Bone marrow (tissue), 2 donors: ENCODE results near the gene AP2B1.
A peak's percentile ranks its signal among the peaks of the same experiment; 100 is the strongest.
"Not testable (repeated sequence)": the region's sequence is repeated elsewhere in the genome, so short reads cannot be mapped to it uniquely, and the experiment has no call there.

ENCODE experiments used
- DNase-seq, 2 donors: peaks; one replicate each; lab custom pipeline; 2025; lab: John Stamatoyannopoulos, UW

Gene AP2B1

GRCh38 chr17:35748979-35749378, 161.9 kb downstream of the AP2B1 start:
- DNase-seq = no peak

- no peak for DNase-seq
Observed at GRCh38 chr17:35749560-35750412, 162.7 kb downstream of the AP2B1 start.

DNA sequence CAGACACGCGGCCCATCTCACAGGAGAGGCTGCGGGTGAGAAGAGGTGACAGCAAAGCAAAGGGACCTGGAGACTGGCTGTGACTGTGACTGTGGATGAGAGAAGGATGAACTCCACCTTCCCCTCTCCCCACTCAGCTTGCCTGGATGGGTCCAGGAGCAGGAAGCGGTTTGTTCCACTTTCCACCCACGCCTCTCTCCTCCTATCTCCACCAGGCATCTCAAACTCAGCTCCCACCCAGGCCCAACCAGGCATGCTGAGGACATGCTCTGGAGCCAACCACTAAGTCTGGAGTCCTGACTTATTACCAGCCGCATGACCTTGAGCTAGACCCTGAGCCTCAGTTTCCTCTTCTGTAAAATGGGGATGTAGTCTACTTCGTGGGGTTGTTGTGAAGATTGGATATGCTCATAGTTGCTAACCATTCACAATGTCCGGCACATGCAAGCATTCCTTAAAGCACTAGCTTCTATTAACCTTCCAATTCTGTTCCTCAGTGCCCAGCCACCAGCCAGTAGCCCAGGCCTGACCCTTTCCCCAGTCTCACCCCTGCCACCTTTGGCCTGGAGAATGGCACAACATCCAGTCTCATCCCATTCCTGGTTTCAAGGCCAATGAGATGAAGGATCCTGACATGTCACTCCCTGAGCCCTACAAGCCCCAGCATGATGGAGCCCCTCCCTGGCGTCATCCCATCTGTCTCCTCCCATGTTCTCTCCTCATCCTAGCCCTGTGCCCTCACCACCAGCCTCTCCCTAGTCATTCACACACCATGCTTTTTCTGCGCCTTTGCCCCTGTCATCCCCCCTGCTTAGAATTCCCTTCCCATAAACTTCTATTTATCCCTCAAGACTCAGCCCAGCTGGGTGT, 163.6 kb downstream of the AP2B1 start:
- DNase-seq = no peak

DNA sequence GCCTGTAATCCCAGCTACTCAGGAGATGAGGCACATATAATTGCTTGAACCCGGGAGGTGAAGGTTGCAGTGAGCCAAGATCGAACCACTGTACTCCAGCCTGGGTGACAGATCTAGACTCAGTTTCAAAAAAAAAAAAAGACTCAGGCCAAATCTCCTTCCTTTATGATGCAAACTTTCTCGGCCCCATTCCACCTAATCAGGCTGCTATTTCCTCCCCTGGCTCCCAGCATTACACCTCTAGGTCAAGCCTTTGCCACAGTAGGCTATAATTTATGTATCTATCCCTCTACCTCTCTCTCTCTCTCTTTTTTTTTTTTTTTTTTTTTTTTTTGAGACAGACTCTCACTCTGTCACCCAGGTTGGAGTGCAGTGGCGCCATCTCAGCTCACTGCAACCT, 164.4 kb downstream of the AP2B1 start:
- DNase-seq = not testable (repeated sequence)

GRCh38 chr17:35752471-35752870, 165.3 kb downstream of the AP2B1 start:
- DNase-seq = no peak

- no peak for DNase-seq
Observed at GRCh38 chr17:35752945-35753764, 166.0 kb downstream of the AP2B1 start, which contains the start of gene GAS2L2. Gene GAS2L2, minus strand, starts transcription at chr17:35753239. Its CDS starts 389 bp downstream, at chr17:35752850.

- no peak for DNase-seq
Observed at GRCh38 chr17:35757243-35757642, 170.1 kb downstream of the AP2B1 start.

DNA sequence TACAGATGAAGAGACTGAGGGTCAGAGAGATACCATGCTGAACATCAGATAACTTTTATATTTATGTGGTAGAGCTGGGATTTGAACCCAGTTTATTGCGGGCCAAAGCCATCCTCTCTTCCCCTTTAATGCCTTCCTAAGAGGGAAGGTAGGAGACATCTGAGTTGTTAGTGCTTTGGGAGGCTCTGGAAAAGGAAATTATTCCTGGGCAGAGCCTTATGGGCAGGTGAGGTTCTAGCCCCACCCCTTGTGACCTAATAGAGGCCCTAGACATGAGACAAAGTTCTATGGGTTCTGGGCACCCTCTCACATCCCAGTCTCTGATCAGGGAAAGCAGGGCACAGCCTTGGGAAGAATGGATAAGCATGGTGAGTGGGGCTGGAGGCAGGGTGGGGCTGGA, 173.5 kb downstream of the AP2B1 start, which contains the start of gene C17orf50:
C17orf50 (plus strand) TSS at position 301 of the 400 bp plus-strand sequence; CDS start at position 356, 55 bp downstream.
- DNase-seq = no peak

- no peak for DNase-seq
Observed at GRCh38 chr17:35761601-35762000, 174.5 kb downstream of the AP2B1 start.

GRCh38 chr17:35763767-35764122, 176.6 kb downstream of the AP2B1 start:
- no peak for DNase-seq

DNA sequence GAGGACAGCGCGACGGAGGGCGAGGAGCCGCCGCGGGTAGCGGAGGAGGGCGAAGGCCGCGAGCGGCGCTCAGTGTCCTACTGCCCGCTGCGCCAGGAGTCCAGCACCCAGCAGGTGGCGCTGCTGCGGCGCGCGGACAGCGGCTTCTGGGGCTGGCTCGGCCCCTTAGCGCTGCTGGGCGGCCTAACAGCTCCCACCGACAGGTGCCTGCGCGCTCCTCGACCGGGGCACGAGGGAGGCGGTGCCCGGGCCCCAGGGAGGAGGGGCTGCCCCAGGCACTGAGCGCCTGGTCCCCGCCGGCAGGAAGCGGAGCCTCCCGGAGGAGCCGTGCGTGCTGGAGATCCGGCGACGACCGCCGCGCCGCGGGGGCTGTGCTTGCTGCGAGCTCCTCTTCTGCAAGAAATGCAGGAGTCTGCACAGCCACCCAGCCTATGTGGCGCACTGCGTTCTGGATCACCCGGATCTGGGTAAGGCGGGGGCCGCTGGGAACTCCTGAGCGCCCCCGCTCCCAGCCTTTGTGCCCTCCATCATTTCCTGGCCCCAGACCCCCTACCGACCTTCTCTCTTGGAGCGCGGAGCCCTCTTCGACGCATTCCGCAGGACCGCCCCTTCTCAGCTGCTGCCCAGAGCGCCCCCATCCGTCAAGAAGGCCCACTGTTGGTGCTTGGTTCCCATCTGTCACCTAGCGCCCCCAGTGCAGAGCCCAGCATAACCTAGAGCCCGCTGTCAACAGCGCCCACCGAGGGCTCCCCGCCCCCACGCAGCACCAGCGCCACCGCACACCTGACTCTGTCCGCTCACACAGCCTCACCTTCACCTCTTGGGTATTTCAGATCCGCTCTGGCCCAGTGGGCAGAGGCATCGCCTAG, 177.2 kb downstream of the AP2B1 start:
- peak; percentile 49 to 86 for DNase-seq

DNA sequence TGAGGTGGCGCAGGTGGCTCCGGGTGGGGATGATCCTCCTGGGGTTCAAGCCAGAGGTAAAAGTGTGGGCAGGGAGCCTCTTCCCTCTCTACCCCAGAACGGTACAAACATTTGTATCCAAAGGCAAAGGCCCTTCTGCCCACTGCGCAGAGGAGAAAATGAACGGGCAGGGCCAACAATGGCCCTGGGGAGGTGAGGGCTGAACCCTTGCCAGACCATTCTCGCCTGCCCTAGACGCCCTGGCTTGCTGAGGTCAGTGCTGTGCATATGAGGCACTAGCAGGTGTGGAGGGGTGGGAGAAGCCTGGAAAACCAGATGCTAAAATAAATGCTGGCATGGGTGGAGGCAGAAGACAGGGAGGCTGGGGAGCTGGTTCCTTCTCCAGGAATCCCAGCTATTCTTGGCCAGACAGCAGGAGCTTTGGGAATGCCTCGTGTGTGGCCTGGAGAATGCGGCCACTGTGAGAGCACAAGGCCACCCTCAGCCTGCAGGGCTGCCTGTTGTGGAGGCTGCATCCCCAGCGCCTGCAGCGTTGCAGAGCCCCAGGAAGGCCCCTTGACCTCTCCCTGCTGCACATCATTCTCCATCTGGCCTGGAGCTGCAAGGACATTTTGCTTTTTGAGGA, 178.1 kb downstream of the AP2B1 start:
- DNase-seq = no peak

GRCh38 chr17:35765756-35766488, 178.8 kb downstream of the AP2B1 start:
- DNase-seq = no peak

GRCh38 chr17:35766489-35766877, 179.4 kb downstream of the AP2B1 start:
- DNase-seq = no peak

GRCh38 chr17:35766903-35767510, 179.9 kb downstream of the AP2B1 start:
- DNase-seq = no peak

DNA sequence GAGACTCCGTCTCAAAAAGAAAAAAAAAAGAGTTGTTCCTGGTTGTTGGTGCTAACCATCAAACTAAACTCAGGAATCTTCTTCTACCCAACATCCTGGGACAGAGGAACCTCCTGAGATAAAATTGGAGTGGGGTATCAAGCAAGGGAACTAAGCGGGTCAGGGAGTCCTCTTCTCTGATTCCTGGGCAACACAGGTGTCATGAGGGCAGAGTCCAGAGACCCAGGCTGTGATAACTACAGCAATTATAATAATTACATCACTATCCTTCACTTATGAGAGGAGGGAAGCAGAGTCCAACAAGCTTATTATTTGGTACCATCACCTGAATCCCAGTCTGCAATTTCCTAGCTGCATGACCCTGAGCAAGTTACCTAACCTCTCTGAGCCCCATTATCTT, 181.7 kb downstream of the AP2B1 start:
- no peak for DNase-seq

DNA sequence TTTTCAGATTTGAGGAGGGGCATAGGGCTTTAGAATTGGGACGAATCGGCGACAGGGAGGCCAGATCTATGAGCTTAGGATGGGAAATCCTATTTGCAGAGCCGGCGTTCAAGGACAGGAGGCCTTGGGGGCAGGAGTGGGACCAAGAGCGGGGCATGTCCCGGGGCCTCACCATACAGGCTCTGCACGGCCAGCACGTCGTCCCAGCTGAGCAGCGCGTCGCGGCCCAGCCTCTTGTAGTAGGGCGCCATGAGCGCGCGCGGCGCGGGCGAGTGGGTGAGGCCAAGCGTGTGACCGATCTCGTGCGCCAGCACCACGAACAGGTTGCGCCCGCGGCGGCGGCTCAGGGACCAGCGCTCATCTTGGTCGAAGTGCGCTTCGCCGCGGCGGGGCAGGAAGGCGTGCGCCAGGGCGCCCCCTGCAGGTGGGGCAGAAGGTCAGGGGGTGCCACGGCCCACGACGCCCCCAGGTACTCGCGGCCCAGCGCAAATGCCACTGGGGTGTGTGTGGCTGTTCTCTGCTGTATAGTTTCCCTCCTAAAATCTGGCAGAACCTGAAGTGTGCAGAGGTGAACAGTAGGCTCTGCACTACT, 182.9 kb downstream of the AP2B1 start:
- no peak for DNase-seq

- no peak for DNase-seq
Observed at GRCh38 chr17:35773129-35773528, 186.0 kb downstream of the AP2B1 start.
